22Rv1 (cell line): ENCODE data around the gene DOK3.

ENCODE experiments used
- ZFX ChIP-seq: fragments of 450-650 bp; IDR thresholded peaks from 2 replicates; pipeline ENCODE4 v1.6.1; 2017; ENCODE audit warnings: antibody characterized with exemption, borderline replicate concordance
- TF ChIP-seq, protein P1 (sequence below): fragments of 450-650 bp; IDR thresholded peaks from 2 replicates; pipeline ENCODE4 v1.5.1; 2017; ENCODE audit warnings: mild to moderate bottlenecking

DNA sequence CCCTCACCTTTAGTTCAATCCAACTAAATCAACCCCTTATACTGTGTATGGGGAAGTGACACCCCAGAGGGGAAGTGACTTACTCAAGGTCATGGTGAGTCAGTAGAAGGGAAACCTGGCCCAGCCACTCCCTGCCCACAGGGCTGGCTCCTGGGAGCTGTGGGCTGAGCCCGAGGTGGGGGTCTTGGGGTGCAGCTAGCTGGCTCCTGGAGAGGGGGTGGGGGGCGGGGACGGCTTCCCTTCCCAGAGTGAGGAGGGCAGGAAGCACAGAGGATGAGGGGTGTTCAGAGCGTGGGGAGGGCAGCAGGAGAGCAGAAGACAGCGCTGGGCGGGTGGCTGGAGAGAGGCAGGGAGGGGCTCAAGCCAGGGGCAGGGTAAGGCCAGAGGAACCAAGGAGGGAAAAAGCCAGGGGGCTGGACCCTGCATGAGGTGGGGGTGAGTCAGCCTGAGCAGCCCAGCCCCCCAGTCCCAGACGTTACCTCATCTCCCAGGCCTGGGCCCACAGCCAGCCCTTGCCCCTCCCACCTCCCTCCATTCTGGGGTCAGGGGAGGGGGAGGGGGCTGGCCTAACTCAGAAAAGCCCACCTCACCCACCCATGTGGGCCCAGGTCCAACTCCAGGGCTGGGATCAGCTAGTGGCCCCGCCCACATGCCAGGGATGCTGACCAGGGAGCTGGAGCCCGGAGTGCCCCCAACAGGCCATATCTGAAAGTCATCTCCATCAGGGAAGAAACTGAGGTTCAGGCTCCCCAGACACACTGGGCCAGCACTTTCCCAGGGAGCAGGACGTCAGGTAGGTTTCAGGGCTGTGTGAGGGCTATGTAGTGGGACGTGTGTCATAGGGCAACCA is 15.1 kb downstream of the DOK3 start:
- TF ChIP-seq, protein P1, sequence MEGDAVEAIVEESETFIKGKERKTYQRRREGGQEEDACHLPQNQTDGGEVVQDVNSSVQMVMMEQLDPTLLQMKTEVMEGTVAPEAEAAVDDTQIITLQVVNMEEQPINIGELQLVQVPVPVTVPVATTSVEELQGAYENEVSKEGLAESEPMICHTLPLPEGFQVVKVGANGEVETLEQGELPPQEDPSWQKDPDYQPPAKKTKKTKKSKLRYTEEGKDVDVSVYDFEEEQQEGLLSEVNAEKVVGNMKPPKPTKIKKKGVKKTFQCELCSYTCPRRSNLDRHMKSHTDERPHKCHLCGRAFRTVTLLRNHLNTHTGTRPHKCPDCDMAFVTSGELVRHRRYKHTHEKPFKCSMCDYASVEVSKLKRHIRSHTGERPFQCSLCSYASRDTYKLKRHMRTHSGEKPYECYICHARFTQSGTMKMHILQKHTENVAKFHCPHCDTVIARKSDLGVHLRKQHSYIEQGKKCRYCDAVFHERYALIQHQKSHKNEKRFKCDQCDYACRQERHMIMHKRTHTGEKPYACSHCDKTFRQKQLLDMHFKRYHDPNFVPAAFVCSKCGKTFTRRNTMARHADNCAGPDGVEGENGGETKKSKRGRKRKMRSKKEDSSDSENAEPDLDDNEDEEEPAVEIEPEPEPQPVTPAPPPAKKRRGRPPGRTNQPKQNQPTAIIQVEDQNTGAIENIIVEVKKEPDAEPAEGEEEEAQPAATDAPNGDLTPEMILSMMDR: peak; percentile 10; the same call in 1 of the 2 replicates
- no peak for TF ChIP-seq ZFX
